BJ (cell line): ENCODE data around the gene MX1. TPM values are rescaled to one million over a fixed set of nuclear protein-coding genes. Genes with fewer than 3 reads are reported as not detected.
"Not testable (repeated sequence)": the region's sequence is repeated elsewhere in the genome, so short reads cannot be mapped to it uniquely, and the experiment has no call there.

Source experiments
- CTCF ChIA-PET: fragments of 350-600 bp; formaldehyde crosslinking; extraction: SDS; loops from one replicate; lab custom pipeline; 2021; ENCODE audit warnings: antibody characterized with exemption, inconsistent platforms; lab: Yijun Ruan, JAX
- POLR2A ChIA-PET: fragments of 300-600 bp; sonication (Branson Sonifier 250); formaldehyde crosslinking; extraction: SDS; loops from one replicate; lab custom pipeline; 2021; ENCODE audit warnings: antibody characterized with exemption; lab: Charles Lee
- DNase-seq: peaks from one replicate; pipeline ENCODE4 v3.0.0-alpha.2; 2011; ENCODE audit warnings: low read depth
- H3K27me3 ChIP-seq: 2 replicates; pipeline ENCODE4 v1.6.0; 2011; ENCODE audit warnings: low read length; ENCODE audit not compliant: control insufficient read depth, insufficient read depth
- H3K36me3 ChIP-seq: 2 replicates; pipeline ENCODE4 v1.5.1; 2011; ENCODE audit warnings: low read length; ENCODE audit not compliant: control insufficient read depth, insufficient read depth
- H3K4me3 ChIP-seq: 2 replicates; pipeline ENCODE4 v1.5.1; 2011; ENCODE audit warnings: low read depth, mild to moderate bottlenecking, control low read depth, low read length
- CTCF ChIP-seq: IDR thresholded peaks from 2 replicates; pipeline ENCODE4 v1.5.1; 2011; ENCODE audit warnings: low read depth, mild to moderate bottlenecking, control low read depth, inconsistent platforms, low read length, moderate library complexity; ENCODE audit not compliant: insufficient read depth
- polyA plus RNA-seq: library from polyadenylated mRNA; depleted of rRNA; stranded (reverse); fragments of >200 nt; gene quantifications from 2 replicates; pipeline ENCODE4 v1.2.3, GENCODE V29; 2011

Gene MX1
- polyA plus RNA-seq, 1 experiment = 7.2 TPM

GRCh38 chr21:41411449-41412089 is 14.5 kb upstream of the MX1 start:
- TF ChIP-seq CTCF = no peak
- DNase-seq = no peak
- H3K27me3 ChIP-seq = no peaks in the 10 kb centered on the region; the same call in 1 of the 2 replicates
- H3K36me3 ChIP-seq = 0 out of 2 replicates have a peak, but pooled peaks cover 1% of the 10 kb centered on the region
- H3K4me3 ChIP-seq = no peak overlapping the region
- ChIA-PET CTCF (interaction anchor here (1.1 kb wide), 1 partner anchor 38 kb away, joined by 4 read pairs; no protein-coding TSS in a partner anchor), POLR2A (no interaction called here)

DNA sequence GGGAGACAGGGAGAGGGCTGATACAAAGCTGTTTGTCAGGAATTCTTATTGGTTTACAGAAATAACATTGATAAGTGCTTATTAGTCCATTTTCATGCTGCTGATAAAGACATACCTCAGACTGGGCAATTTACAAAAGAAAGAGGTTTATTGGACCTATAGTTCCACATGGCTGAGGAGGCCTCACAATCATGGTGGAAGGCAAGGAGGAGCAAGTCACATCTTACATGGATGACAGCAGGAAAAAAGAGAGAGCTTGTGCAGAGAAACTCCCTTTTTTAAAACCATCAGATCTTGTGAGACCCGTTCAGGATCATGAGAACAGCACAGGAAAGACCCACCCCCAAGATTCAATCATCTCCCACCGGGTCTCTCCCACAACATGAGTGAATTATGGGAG is 8.5 kb upstream of the MX1 start:
- DNase-seq, POLR2A ChIA-PET, H3K4me3 ChIP-seq, H3K27me3 ChIP-seq, H3K36me3 ChIP-seq: not testable (repeated sequence)
- CTCF ChIA-PET = interaction anchor here (1.0 to 1.4 kb wide), 2 partner anchors 15 to 134 kb away, joined by 4 to 7 read pairs; no protein-coding TSS in a partner anchor

DNA sequence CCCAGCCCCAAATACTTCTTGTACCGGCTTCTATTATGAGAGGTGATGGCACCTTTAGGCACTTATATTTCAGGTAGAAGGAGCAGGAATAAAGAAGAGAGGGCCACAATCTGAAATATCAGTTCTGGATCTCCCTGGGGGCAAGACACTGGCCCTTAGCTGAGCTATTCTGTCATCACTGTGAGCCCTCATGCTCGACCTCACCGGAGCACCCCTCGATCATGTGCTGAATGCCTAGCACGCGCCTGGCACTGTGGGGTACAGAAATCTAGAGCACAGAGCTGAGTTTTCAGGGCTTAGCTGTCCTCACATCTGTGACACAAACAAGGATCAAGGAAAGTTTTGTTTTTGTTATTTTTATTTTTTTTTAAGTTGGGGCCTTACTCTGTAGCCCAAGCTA is 7.6 kb upstream of the MX1 start:
- ChIA-PET POLR2A (no interaction called here), CTCF (interaction anchor here (1.4 kb wide), 1 partner anchor 135 kb away, joined by 7 read pairs; no protein-coding TSS in a partner anchor)
- no peak for TF ChIP-seq CTCF
- H3K27me3 ChIP-seq = no peaks in the 10 kb centered on the region
- no peak for DNase-seq
- no peak overlapping the region for H3K4me3 ChIP-seq
- no peaks in the 10 kb centered on the region for H3K36me3 ChIP-seq

GRCh38 chr21:41418956-41419680 is 6.9 kb upstream of the MX1 start:
- ChIA-PET CTCF (interaction anchor here (1.4 kb wide), 1 partner anchor 136 kb away, joined by 7 read pairs; no protein-coding TSS in a partner anchor), POLR2A (no interaction called here)
- Histone ChIP-seq H3K4me3 (no peak overlapping the region), H3K27me3 (no peaks in the 10 kb centered on the region), H3K36me3 (no peaks in the 10 kb centered on the region)
- no peak for DNase-seq
- TF ChIP-seq CTCF = no peak

GRCh38 chr21:41419921-41420862 is 5.8 kb upstream of the MX1 start:
- ChIA-PET POLR2A (no interaction called here), CTCF (no interaction called here)

DNA sequence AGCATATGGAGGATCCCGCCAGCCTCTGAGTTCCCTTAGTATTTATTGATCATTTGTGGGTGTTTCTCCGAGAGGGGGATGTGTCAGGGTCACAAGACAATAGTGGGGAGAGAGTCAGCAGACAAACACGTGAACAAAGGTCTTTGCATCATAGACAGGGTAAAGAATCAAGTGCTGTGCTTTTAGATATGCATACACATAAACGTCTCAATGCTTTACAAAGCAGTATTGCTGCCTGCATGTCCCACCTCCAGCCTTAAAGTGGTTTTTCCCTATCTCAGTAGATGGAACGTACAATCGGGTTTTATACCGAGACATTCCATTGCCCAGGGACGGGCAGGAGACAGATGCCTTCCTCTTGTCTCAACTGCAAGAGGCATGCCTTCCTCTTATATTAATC is 5.0 kb upstream of the MX1 start:
- peak overlapping the region; percentile 68 for H3K4me3 ChIP-seq

More at GRCh38 chr21:41419921-41420862, 5.8 kb upstream of the MX1 start:
- no peaks in the 10 kb centered on the region for H3K36me3 ChIP-seq
- no peak for TF ChIP-seq CTCF
- no peaks in the 10 kb centered on the region for H3K27me3 ChIP-seq
- peak; percentile 56 for DNase-seq
- H3K4me3 ChIP-seq = peak overlapping the region; percentile 68

More for the DNA sequence above, 5.0 kb upstream of the MX1 start:
- CTCF ChIA-PET, H3K36me3 ChIP-seq, DNase-seq, H3K27me3 ChIP-seq, POLR2A ChIA-PET: not testable (repeated sequence)
